Neural cell (in vitro differentiated cells): ENCODE measurements around the gene RASSF9. TPM values are rescaled to one million over a fixed set of nuclear protein-coding genes. Genes with fewer than 3 reads are reported as not detected.

Experiments
- H2AFZ ChIP-seq: fragments of 200-600, 300-800 bp; sonication (generic), shearing (Covaris generic); 2 replicates; pipeline ENCODE4 v1.6.0; 2014; ENCODE audit warnings: low read depth, mild to moderate bottlenecking, antibody characterized with exemption, low read length, moderate library complexity
- H3F3A ChIP-seq: fragments of 200-600 bp; shearing (Covaris generic); 2 replicates; pipeline ENCODE4 v1.6.1; 2016; ENCODE audit warnings: mild to moderate bottlenecking, moderate library complexity, mixed read lengths, antibody characterized with exemption, low read length; ENCODE audit not compliant: insufficient read depth, poor library complexity, severe bottlenecking
- H3K27ac ChIP-seq: fragments of 200-600, 300-800 bp; sonication (generic), shearing (Covaris generic); 2 replicates; pipeline ENCODE4 v1.5.1; 2014; ENCODE audit warnings: mild to moderate bottlenecking, low read length, moderate library complexity
- H3K27me3 ChIP-seq: fragments of 300-800, 200-600 bp; sonication (generic), shearing (Covaris generic); 2 replicates; pipeline ENCODE4 v1.6.0; 2014; ENCODE audit warnings: mild to moderate bottlenecking, low read depth, low read length, moderate library complexity; ENCODE audit not compliant: insufficient read depth
- H3K36me3 ChIP-seq: fragments of 300-800, 200-600 bp; sonication (generic), shearing (Covaris generic); 2 replicates; pipeline ENCODE4 v1.5.1; 2014; ENCODE audit warnings: mild to moderate bottlenecking, antibody characterized with exemption, low read length, moderate library complexity; ENCODE audit not compliant: insufficient read depth
- H3K4me2 ChIP-seq: fragments of 300-800, 200-600 bp; sonication (generic), shearing (Covaris generic); 2 replicates; pipeline ENCODE4 v1.6.0; 2014; ENCODE audit warnings: mild to moderate bottlenecking, low read length
- H3K4me3 ChIP-seq: fragments of 300-800, 200-600 bp; sonication (generic), shearing (Covaris generic); 2 replicates; pipeline ENCODE4 v1.5.1; 2014; ENCODE audit warnings: mild to moderate bottlenecking, low read length, moderate library complexity
- H3K79me2 ChIP-seq: fragments of 200-600 bp; shearing (Covaris generic); replicated peaks from 2 replicates; pipeline ENCODE4 v1.6.0; 2014; ENCODE audit warnings: mild to moderate bottlenecking, low read length, moderate library complexity; ENCODE audit not compliant: insufficient read depth
- H3K9ac ChIP-seq: fragments of 300-800, 200-600 bp; sonication (generic), shearing (Covaris generic); 2 replicates; pipeline ENCODE4 v1.6.1; 2016; ENCODE audit warnings: mild to moderate bottlenecking, low read length, mixed read lengths
- H3K9me2 ChIP-seq: fragments of 200-600 bp; shearing (Covaris generic); 2 replicates; pipeline ENCODE4 v1.6.1; 2016; ENCODE audit warnings: mild to moderate bottlenecking, low read length, mixed read lengths; ENCODE audit not compliant: insufficient read depth
- H3K9me3 ChIP-seq: fragments of 200-600, 300-800 bp; sonication (generic), shearing (Covaris generic); 2 replicates; pipeline ENCODE4 v1.6.1; 2016; ENCODE audit warnings: mild to moderate bottlenecking, mixed run types, low read length, moderate library complexity, mixed read lengths
- H4K20me1 ChIP-seq: fragments of 200-600 bp; shearing (Covaris generic); 2 replicates; pipeline ENCODE4 v1.6.1; 2016; ENCODE audit warnings: mild to moderate bottlenecking, mixed run types; ENCODE audit not compliant: insufficient read depth
- CTCF ChIP-seq: fragments of 450-650 bp; IDR thresholded peaks from 2 replicates; pipeline ENCODE4 v1.5.1; 2014; ENCODE audit warnings: antibody characterized with exemption, mild to moderate bottlenecking, moderate library complexity; ENCODE audit not compliant: poor library complexity, severe bottlenecking
- EP300 ChIP-seq: fragments of 450-650 bp; conservative IDR thresholded peaks from 2 replicates; pipeline ENCODE4 v1.6.1; 2014; ENCODE audit warnings: antibody characterized with exemption, mild to moderate bottlenecking, moderate library complexity; ENCODE audit not compliant: poor library complexity, severe bottlenecking
- EZH2 ChIP-seq: fragments of 200-600, 300-800 bp; shearing (Covaris generic), sonication (generic); IDR thresholded peaks from 2 replicates; pipeline ENCODE4 v1.6.1; 2014; ENCODE audit warnings: antibody characterized with exemption, low read length, borderline replicate concordance, mild to moderate bottlenecking; ENCODE audit not compliant: insufficient read depth, poor library complexity, severe bottlenecking
- MXI1 ChIP-seq: fragments of 450-650 bp; conservative IDR thresholded peaks from 2 replicates; pipeline ENCODE4 v1.6.1; 2014; ENCODE audit warnings: antibody characterized with exemption, mild to moderate bottlenecking; ENCODE audit not compliant: poor library complexity, severe bottlenecking
- POLR2AphosphoS5 ChIP-seq: IDR thresholded peaks from 2 replicates; pipeline ENCODE4 v1.6.1; 2012
- RAD21 ChIP-seq: fragments of 450-650 bp; conservative IDR thresholded peaks from 2 replicates; pipeline ENCODE4 v1.6.1; 2014; ENCODE audit warnings: antibody characterized with exemption, mild to moderate bottlenecking, moderate library complexity
- REST ChIP-seq: IDR thresholded peaks from 2 replicates; pipeline ENCODE4 v1.6.1; 2012; ENCODE audit warnings: borderline replicate concordance
- SMC3 ChIP-seq: fragments of 450-650 bp; conservative IDR thresholded peaks from 2 replicates; pipeline ENCODE4 v1.6.1; 2014; ENCODE audit warnings: antibody characterized with exemption, mild to moderate bottlenecking, moderate library complexity; ENCODE audit not compliant: poor library complexity
- TAF1 ChIP-seq: IDR thresholded peaks from 2 replicates; pipeline ENCODE4 v1.6.1; 2012; ENCODE audit warnings: low read depth
- polyA plus RNA-seq: library from polyadenylated mRNA; depleted of rRNA; stranded (reverse); fragments of >200 nt; gene quantifications from 2 replicates; pipeline ENCODE4 v1.2.3, GENCODE V29; 2014

The RASSF9 gene
- polyA plus RNA-seq, 1 donor from 2014 or later: 0.04 TPM

- TF ChIP-seq TAF1: no peak
- no peak for TF ChIP-seq EZH2
- TF ChIP-seq EP300: no peak
- TF ChIP-seq MXI1: no peak
- no peak for TF ChIP-seq RAD21
- no peak for TF ChIP-seq CTCF
- TF ChIP-seq SMC3: no peak
- no peak for TF ChIP-seq REST
- TF ChIP-seq POLR2AphosphoS5: no peak
- no peaks in the 10 kb centered on the region for H3K36me3 ChIP-seq
- H4K20me1 ChIP-seq: no peaks in the 10 kb centered on the region
- H2AFZ ChIP-seq: no peak overlapping the region
- H3K4me3 ChIP-seq: no peak overlapping the region
- no peaks in the 10 kb centered on the region for H3K9me2 ChIP-seq
- H3K79me2 ChIP-seq: no peaks in the 10 kb centered on the region
- no peak overlapping the region for H3K4me2 ChIP-seq
- H3F3A ChIP-seq: no peaks in the 10 kb centered on the region
- H3K27ac ChIP-seq: no peak overlapping the region
- no peaks in the 10 kb centered on the region for H3K9me3 ChIP-seq
- H3K9ac ChIP-seq: no peak overlapping the region
- no peaks in the 10 kb centered on the region for H3K27me3 ChIP-seq
Measured at GRCh38 chr12:85821206-85821605, 15.0 kb downstream of the RASSF9 start.

- Histone ChIP-seq H3K9me2 (no peaks in the 10 kb centered on the region), H3K36me3 (no peaks in the 10 kb centered on the region), H3K27me3 (no peaks in the 10 kb centered on the region), H3K4me3 (no peak overlapping the region), H3F3A (no peaks in the 10 kb centered on the region), H3K79me2 (no peaks in the 10 kb centered on the region), H2AFZ (no peak overlapping the region), H3K9ac (no peak overlapping the region), H3K9me3 (no peaks in the 10 kb centered on the region), H3K27ac (no peak overlapping the region), H4K20me1 (no peaks in the 10 kb centered on the region), H3K4me2 (no peak overlapping the region)
- TF ChIP-seq POLR2AphosphoS5: no peak
- TF ChIP-seq REST: no peak
Measured at GRCh38 chr12:85820101-85820500, 16.1 kb downstream of the RASSF9 start.
